SW480 (cell line): Measurements from ENCODE around the gene CSRNP2.
"Not testable (repeated sequence)": the region's sequence is repeated elsewhere in the genome, so short reads cannot be mapped to it uniquely, and the experiment has no call there.

Source experiments
- DNase-seq: peaks from one replicate; pipeline ENCODE4 v3.0.0-alpha.2; 2016; ENCODE audit warnings: low spot score

CSRNP2 gene

GRCh38 chr12:51078346-51078745 lies 5.0 kb downstream of the CSRNP2 start:
- DNase-seq = not testable (repeated sequence)

- DNase-seq = no peak
Measured at GRCh38 chr12:51077930-51078329, 5.5 kb downstream of the CSRNP2 start.

GRCh38 chr12:51076236-51076930 lies 7.0 kb downstream of the CSRNP2 start:
- no peak for DNase-seq

GRCh38 chr12:51075390-51075789 lies 8.0 kb downstream of the CSRNP2 start:
- no peak for DNase-seq

- DNase-seq = no peak
Measured at GRCh38 chr12:51071663-51072062, 11.7 kb downstream of the CSRNP2 start.

GRCh38 chr12:51070004-51070403 lies 13.4 kb downstream of the CSRNP2 start:
- peak; percentile 17 for DNase-seq

- DNase-seq = no peak
Measured at GRCh38 chr12:51067771-51068170, 15.6 kb downstream of the CSRNP2 start.

GRCh38 chr12:51067229-51067628 lies 16.2 kb downstream of the CSRNP2 start:
- no peak for DNase-seq

GRCh38 chr12:51065530-51065929 lies 17.9 kb downstream of the CSRNP2 start:
- no peak for DNase-seq

- no peak for DNase-seq
Measured at GRCh38 chr12:51062631-51063397, 20.6 kb downstream of the CSRNP2 start.

GRCh38 chr12:51059086-51059485 lies 24.3 kb downstream of the CSRNP2 start:
- no peak for DNase-seq

- no peak for DNase-seq
Measured at GRCh38 chr12:51056242-51056641, 27.2 kb downstream of the CSRNP2 start.

GRCh38 chr12:51055060-51055459 lies 28.3 kb downstream of the CSRNP2 start:
- DNase-seq = no peak

GRCh38 chr12:51051787-51052186 lies 31.6 kb downstream of the CSRNP2 start:
- no peak for DNase-seq

- DNase-seq = no peak
Measured at GRCh38 chr12:51049525-51049924, 33.9 kb downstream of the CSRNP2 start.

GRCh38 chr12:51048661-51049251 lies 34.6 kb downstream of the CSRNP2 start:
- DNase-seq = peak; percentile 29

GRCh38 chr12:51047655-51048540 lies 35.5 kb downstream of the CSRNP2 start, which contains the start of gene LETMD1:
Gene LETMD1 (plus strand): TSS chr12:51048327. CDS start chr12:51048357, 30 bp downstream.
- DNase-seq = peak; percentile 99

- DNase-seq = no peak
Measured at GRCh38 chr12:51036279-51036678, 47.1 kb downstream of the CSRNP2 start.

GRCh38 chr12:51033457-51034089 lies 49.8 kb downstream of the CSRNP2 start:
- no peak for DNase-seq

- no peak for DNase-seq
Measured at GRCh38 chr12:51033048-51033447, 50.3 kb downstream of the CSRNP2 start.

GRCh38 chr12:51028813-51029150 lies 54.6 kb downstream of the CSRNP2 start:
- no peak for DNase-seq
